NCI-H2196 (cell line): ENCODE measurements around the gene ATXN3.

Experiments
- DNase-seq: peaks from one replicate; lab custom pipeline; 2025; ENCODE audit not compliant: unreplicated experiment; lab: John Stamatoyannopoulos, UW

Gene ATXN3

GRCh38 chr14:92010644-92011043, 95.7 kb downstream of the ATXN3 start:
- DNase-seq, result no peak

- no peak for DNase-seq
Measured at GRCh38 chr14:92009604-92010003, 96.8 kb downstream of the ATXN3 start.
